CD14-positive monocyte (primary cell): ENCODE measurements around the gene HOXB4. TPM values are rescaled to one million over a fixed set of nuclear protein-coding genes. Genes with fewer than 3 reads are reported as not detected.

Experiments
- DNase-seq, 3 donors: peaks; one replicate each; pipeline ENCODE4 v3.0.0-alpha.2; 2011 to 2022
- H2AFZ ChIP-seq: 2 replicates; pipeline ENCODE4 v1.6.0; 2012; ENCODE audit warnings: mild to moderate bottlenecking, low read depth, low read length, inconsistent platforms; ENCODE audit not compliant: insufficient read depth, poor library complexity, severe bottlenecking
- H3K27ac ChIP-seq, 2 donors: 1 replicate in 1 of 2; 2 replicates in 1 of 2; pipeline ENCODE4 v1.5.1; 2012 to 2013; ENCODE audit warnings: low read length in 2 of 2, control low read depth in 1 of 2, inconsistent platforms in 1 of 2, low read depth in 1 of 2, mild to moderate bottlenecking in 1 of 2
- H3K27me3 ChIP-seq, 2 donors: one replicate each; pipeline versions ENCODE4 v1.6.0 to v1.6.1; 2011 to 2013; ENCODE audit warnings: low read length in 2 of 2; ENCODE audit not compliant: control insufficient read depth in 2 of 2, insufficient read depth in 2 of 2
- H3K36me3 ChIP-seq, 2 donors: replicated peaks in 1 of 2; 1 replicate in 1 of 2; 2 replicates in 1 of 2; pipeline versions ENCODE4 v1.5.1 to v1.6.1; 2012 to 2013; ENCODE audit warnings: low read length in 2 of 2, control low read depth in 1 of 2, inconsistent platforms in 1 of 2, mild to moderate bottlenecking in 1 of 2; ENCODE audit not compliant: insufficient read depth in 2 of 2, control insufficient read depth in 1 of 2
- H3K4me1 ChIP-seq, 2 donors: 1 replicate in 1 of 2; 2 replicates in 1 of 2; pipeline versions ENCODE4 v1.5.1 to v1.6.1; 2012 to 2013; ENCODE audit warnings: low read length in 2 of 2, control low read depth in 1 of 2, inconsistent platforms in 1 of 2, mild to moderate bottlenecking in 1 of 2, moderate library complexity in 1 of 2; ENCODE audit not compliant: insufficient read depth in 2 of 2, control insufficient read depth in 1 of 2
- H3K4me2 ChIP-seq: replicated peaks from 2 replicates; pipeline ENCODE3; 2012; ENCODE audit warnings: low read length, moderate library complexity, mild to moderate bottlenecking; ENCODE audit not compliant: poor library complexity, severe bottlenecking; ENCODE audit errors: extremely low read depth
- H3K4me3 ChIP-seq, 3 experiments: fragments of 200-600 bp in 1 of 3; sonication (generic) in 1 of 3; replicated peaks in 1 of 3; 1 replicate in 2 of 3; 2 replicates in 1 of 3; pipeline ENCODE4 v1.5.1; 2011 to 2013; ENCODE audit warnings: low read length in 3 of 3, mild to moderate bottlenecking in 3 of 3, control low read depth in 2 of 3, low read depth in 2 of 3, inconsistent platforms in 1 of 3, moderate library complexity in 1 of 3
- H3K79me2 ChIP-seq: 2 replicates; pipeline ENCODE4 v1.6.0; 2012; ENCODE audit warnings: mild to moderate bottlenecking, control low read depth, inconsistent platforms, low read length, moderate library complexity; ENCODE audit not compliant: insufficient read depth
- H3K9ac ChIP-seq: 2 replicates; pipeline ENCODE4 v1.6.0; 2017; ENCODE audit warnings: low read length, mild to moderate bottlenecking; ENCODE audit not compliant: insufficient read depth, poor library complexity, severe bottlenecking
- H3K9me3 ChIP-seq, 2 donors: replicated peaks in 1 of 2; 1 replicate in 1 of 2; 2 replicates in 1 of 2; pipeline versions ENCODE4 v1.5.1 to v1.6.1; 2012 to 2013; ENCODE audit warnings: low read length in 2 of 2, control low read depth in 1 of 2; ENCODE audit not compliant: control insufficient read depth in 1 of 2, insufficient read depth in 1 of 2
- H4K20me1 ChIP-seq: 2 replicates; pipeline ENCODE4 v1.6.0; 2012; ENCODE audit warnings: mild to moderate bottlenecking, low read length, control low read depth, moderate library complexity; ENCODE audit not compliant: insufficient read depth
- H3K27ac Mint-ChIP-seq, 7 donors: one replicate each; pipeline ENCODE4 v1.8.0; 2020; ENCODE audit warnings: mild to moderate bottlenecking in 7 of 7, mixed read lengths in 7 of 7, moderate library complexity in 6 of 7, inconsistent platforms in 2 of 7
- H3K27me3 Mint-ChIP-seq, 3 donors: one replicate each; pipeline ENCODE4 v1.8.0; 2021 to 2022; ENCODE audit warnings: low read depth in 3 of 3, mild to moderate bottlenecking in 3 of 3, mixed read lengths in 3 of 3, moderate library complexity in 3 of 3, inconsistent platforms in 1 of 3
- H3K36me3 Mint-ChIP-seq, 2 donors: one replicate each; pipeline ENCODE4 v1.8.0; 2020; ENCODE audit warnings: mixed read lengths in 2 of 2, inconsistent platforms in 1 of 2, mild to moderate bottlenecking in 1 of 2
- H3K4me1 Mint-ChIP-seq: one replicate; pipeline ENCODE4 v1.8.0; 2020; ENCODE audit warnings: mild to moderate bottlenecking, mixed read lengths
- H3K4me3 Mint-ChIP-seq, 2 donors: one replicate each; pipeline ENCODE4 v1.8.0; 2020; ENCODE audit warnings: mild to moderate bottlenecking in 2 of 2, mixed read lengths in 2 of 2, moderate library complexity in 1 of 2
- H3K9me3 Mint-ChIP-seq, 7 donors: one replicate each; pipeline ENCODE4 v1.8.0; 2020 to 2022; ENCODE audit warnings: mixed read lengths in 7 of 7, mild to moderate bottlenecking in 6 of 7, moderate library complexity in 6 of 7, inconsistent platforms in 2 of 7
- WGBS: methylation state at CpG from one replicate; pipeline ENCODE4 v1.1.5; 2013; ENCODE audit warnings: missing lambda C conversion rate; ENCODE audit not compliant: insufficient coverage; 5-methylcytosine and 5-hydroxymethylcytosine counted together
- intact Hi-C, 2 donors: fragments of 100-400 bp; cut with micrococcal nuclease; formaldehyde crosslinking; loops; one replicate each; pipeline versions ENCODE4 v1.15.0 to v1.15.1; 2023
- polyA plus RNA-seq, 3 donors: library from polyadenylated mRNA; depleted of rRNA in 1 of 3; unstranded in 2 of 3; stranded (reverse) in 1 of 3; fragments of 300-500 nt in 2 of 3; fragments of >200 nt in 1 of 3; fragmentation: Illumina TruSeq in 2 of 3; gene quantifications; 1 replicate in 2 of 3; 2 replicates in 1 of 3; pipeline ENCODE4 v1.2.3, GENCODE V29; 2012 to 2021
- TF ChIP-seq, protein P1 (sequence below): fragments of 200-600 bp; IDR thresholded peaks from one replicate; pipeline ENCODE4 v1.8.0; 2022; ENCODE audit warnings: antibody characterized with exemption, mild to moderate bottlenecking

The HOXB4 gene
- polyA plus RNA-seq, 3 donors = 0.16 TPM; not detected in 2

DNA sequence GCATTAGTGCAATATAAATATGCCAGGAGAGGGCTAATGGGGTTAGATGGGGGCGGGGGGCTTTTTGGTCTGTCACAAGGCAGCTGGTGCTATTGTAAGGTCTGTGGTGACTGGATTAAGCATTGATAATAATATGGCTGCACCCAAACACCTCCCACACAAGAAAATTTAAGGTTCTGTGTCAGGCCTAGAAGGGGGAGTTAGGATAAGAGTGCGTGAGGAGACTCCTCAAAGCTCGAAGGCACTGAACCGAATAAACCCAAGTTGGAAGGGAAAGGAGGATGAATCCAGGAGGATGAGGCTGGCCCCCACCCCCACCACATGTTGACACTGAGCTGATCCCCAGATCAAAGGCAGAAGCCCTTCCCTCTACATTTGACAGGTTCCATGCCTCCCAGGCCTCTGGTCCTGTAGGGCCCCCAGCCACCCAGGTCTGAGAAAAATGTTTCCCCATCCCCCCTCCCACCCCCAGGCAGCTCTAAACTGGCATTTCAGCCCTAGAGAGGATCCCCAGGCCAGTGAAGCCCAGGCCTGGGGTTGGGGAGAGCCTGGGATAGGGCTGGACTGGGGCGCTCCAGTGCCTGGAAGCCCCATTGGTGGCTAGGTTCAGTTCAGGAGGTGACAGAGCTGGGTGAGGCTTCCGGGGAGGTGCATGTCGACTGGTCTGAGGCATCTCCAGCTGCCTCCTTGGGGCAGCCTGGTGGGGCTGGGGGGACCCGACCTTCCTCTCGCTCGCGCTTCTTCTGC is 49.0 kb downstream of the HOXB4 start:
- H4K20me1 ChIP-seq = no peaks in the 10 kb centered on the region
- peaks cover 25 to 46% of the 10 kb centered on the region in 2 donors for H3K27me3 ChIP-seq
- no peak overlapping the region for H3K4me3 ChIP-seq
- H3K4me3 Mint-ChIP-seq = no peak overlapping the region
- H2AFZ ChIP-seq = no peak overlapping the region
- no peak overlapping the region for H3K27ac Mint-ChIP-seq
- TF ChIP-seq, protein P1, sequence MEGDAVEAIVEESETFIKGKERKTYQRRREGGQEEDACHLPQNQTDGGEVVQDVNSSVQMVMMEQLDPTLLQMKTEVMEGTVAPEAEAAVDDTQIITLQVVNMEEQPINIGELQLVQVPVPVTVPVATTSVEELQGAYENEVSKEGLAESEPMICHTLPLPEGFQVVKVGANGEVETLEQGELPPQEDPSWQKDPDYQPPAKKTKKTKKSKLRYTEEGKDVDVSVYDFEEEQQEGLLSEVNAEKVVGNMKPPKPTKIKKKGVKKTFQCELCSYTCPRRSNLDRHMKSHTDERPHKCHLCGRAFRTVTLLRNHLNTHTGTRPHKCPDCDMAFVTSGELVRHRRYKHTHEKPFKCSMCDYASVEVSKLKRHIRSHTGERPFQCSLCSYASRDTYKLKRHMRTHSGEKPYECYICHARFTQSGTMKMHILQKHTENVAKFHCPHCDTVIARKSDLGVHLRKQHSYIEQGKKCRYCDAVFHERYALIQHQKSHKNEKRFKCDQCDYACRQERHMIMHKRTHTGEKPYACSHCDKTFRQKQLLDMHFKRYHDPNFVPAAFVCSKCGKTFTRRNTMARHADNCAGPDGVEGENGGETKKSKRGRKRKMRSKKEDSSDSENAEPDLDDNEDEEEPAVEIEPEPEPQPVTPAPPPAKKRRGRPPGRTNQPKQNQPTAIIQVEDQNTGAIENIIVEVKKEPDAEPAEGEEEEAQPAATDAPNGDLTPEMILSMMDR = no peak
- H3K27ac ChIP-seq = no peak overlapping the region
- H3K9ac ChIP-seq = no peak overlapping the region
- 94% methylated on average over 7 of the region's 11 CpGs for WGBS
- intact Hi-C loops = no loop called here
- no peaks in the 10 kb centered on the region for H3K36me3 ChIP-seq
- H3K9me3 Mint-ChIP-seq = peaks cover 0 to 8% (median 0%) of the 10 kb centered on the region in 7 donors
- H3K36me3 Mint-ChIP-seq = peaks cover 0 to 3% of the 10 kb centered on the region in 2 donors
- H3K4me2 ChIP-seq = no peak overlapping the region
- peaks cover 0 to 3% of the 10 kb centered on the region in 2 donors for H3K9me3 ChIP-seq
- no peaks in the 10 kb centered on the region for H3K4me1 ChIP-seq
- peaks cover 51 to 69% (median 60%) of the 10 kb centered on the region in 3 donors for H3K27me3 Mint-ChIP-seq
- no peak for DNase-seq
- no peaks in the 10 kb centered on the region for H3K79me2 ChIP-seq
- H3K4me1 Mint-ChIP-seq = no peaks in the 10 kb centered on the region

DNA sequence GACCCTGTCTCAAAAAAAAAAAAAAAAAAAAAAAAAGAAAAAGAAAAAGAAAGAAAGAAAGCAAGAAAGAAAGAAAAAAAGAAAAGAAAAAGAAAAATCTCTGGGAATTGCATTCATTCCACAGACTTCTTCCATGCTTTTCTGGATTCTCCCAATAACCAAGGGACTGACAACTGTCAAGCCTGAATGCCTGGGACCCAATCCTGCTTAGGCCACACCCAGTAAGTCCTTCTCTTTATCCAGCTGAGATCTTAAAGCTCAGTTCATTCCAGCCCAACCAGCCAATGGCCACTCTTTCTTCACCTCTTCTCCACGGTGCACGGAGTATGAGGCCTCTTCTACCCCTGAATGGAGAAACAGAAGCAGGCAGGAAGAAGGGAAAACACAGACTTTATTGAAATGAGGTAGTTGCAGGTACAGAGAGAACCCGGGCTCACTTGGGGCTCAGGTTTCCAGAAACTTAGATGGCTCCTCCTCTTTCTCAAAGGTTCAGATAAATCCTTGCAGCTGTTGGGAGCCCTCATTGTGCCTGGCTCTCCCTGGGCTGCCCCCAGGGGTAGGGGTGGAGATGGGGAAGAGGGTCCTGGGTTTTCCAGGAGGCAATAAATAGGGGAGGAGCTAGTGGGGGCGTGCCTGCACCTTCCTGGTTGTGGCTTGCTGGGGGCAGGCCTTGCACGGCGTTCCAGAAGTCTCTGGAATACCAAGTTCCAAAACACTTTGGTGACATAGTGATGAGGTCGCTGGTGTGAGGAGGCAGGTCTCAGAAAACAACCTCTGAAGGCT is 49.8 kb downstream of the HOXB4 start:
- TF ChIP-seq, protein P1 = no peak
- no peaks in the 10 kb centered on the region for H3K4me1 Mint-ChIP-seq
- Histone ChIP-seq H3K4me1 (no peaks in the 10 kb centered on the region), H3K27ac (no peak overlapping the region), H3K36me3 (no peaks in the 10 kb centered on the region), H3K79me2 (no peaks in the 10 kb centered on the region), H3K9ac (no peak overlapping the region), H3K27me3 (peaks cover 25 to 48% of the 10 kb centered on the region in 2 donors), H3K9me3 (peaks cover 0 to 3% of the 10 kb centered on the region in 2 donors), H3K4me3 (no peak overlapping the region), H2AFZ (no peak overlapping the region), H4K20me1 (no peaks in the 10 kb centered on the region), H3K4me2 (no peak overlapping the region)
- H3K27me3 Mint-ChIP-seq = peaks cover 53 to 75% (median 59%) of the 10 kb centered on the region in 3 donors
- 90% methylated on average over 5 of the region's 7 CpGs for whole genome bisulfite sequencing
- peaks cover 0 to 8% (median 0%) of the 10 kb centered on the region in 7 donors for H3K9me3 Mint-ChIP-seq
- peaks cover 0 to 3% of the 10 kb centered on the region in 2 donors for H3K36me3 Mint-ChIP-seq
- peak overlapping the region in 1 of 2 donors; percentile 17 for H3K4me3 Mint-ChIP-seq
- DNase-seq = no peak
- no peak overlapping the region for H3K27ac Mint-ChIP-seq
- intact Hi-C loops = no loop called here
